IMR-90 (cell line): ENCODE results near the gene STK33. TPM values are rescaled to one million over a fixed set of nuclear protein-coding genes. Genes with fewer than 3 reads are reported as not detected.

Experiments used
- ATAC-seq: fragments of 200-7000 bp; cut with Tn5 transposase; 2 replicates; pipeline ENCODE4 v1.9.1; 2020; ENCODE audit warnings: low read depth, mild to moderate bottlenecking, moderate library complexity
- BruUV-seq: library from RNA; stranded (reverse); fragments of 400-500 nt; replicated peaks from 2 replicates; lab custom pipeline; 2021; lab: Mats Ljungman, UMichigan
- CTCF ChIA-PET: fragments of 300-600 bp; formaldehyde crosslinking; extraction: SDS; loops from one replicate; lab custom pipeline; 2021; ENCODE audit warnings: antibody characterized with exemption; lab: Yijun Ruan, JAX
- POLR2A ChIA-PET: fragments of 300-600 bp; sonication (Branson Sonifier 250); formaldehyde crosslinking; loops from one replicate; lab custom pipeline; 2022; ENCODE audit warnings: antibody characterized with exemption; ENCODE audit not compliant: unreplicated experiment; lab: Charles Lee
- DNase-seq: peaks from one replicate; pipeline ENCODE4 v3.0.0; 2013
- H2AFZ ChIP-seq: replicated peaks from 2 replicates; pipeline ENCODE3; 2013; ENCODE audit warnings: low read length, mild to moderate bottlenecking; ENCODE audit not compliant: poor library complexity
- H2AK5ac ChIP-seq: 2 replicates; pipeline ENCODE4 v1.6.1; 2013; ENCODE audit warnings: low read depth, low read length, inconsistent platforms
- H2AK9ac ChIP-seq: replicated peaks from 2 replicates; pipeline ENCODE3; 2013; ENCODE audit warnings: mild to moderate bottlenecking, low read depth, low read length, moderate library complexity; ENCODE audit not compliant: poor library complexity
- H2BK120ac ChIP-seq: 2 replicates; pipeline ENCODE4 v1.6.1; 2013; ENCODE audit warnings: low read depth, low read length, inconsistent platforms
- H2BK15ac ChIP-seq: 3 replicates; pipeline ENCODE4 v1.6.1; 2013; ENCODE audit warnings: low read depth, low read length, inconsistent platforms
- H2BK20ac ChIP-seq: 2 replicates; pipeline ENCODE4 v1.6.1; 2013; ENCODE audit warnings: low read depth, mild to moderate bottlenecking, inconsistent platforms, low read length, moderate library complexity
- H2BK5ac ChIP-seq: 2 replicates; pipeline ENCODE4 v1.6.1; 2013; ENCODE audit warnings: mild to moderate bottlenecking, low read depth, low read length, inconsistent platforms; ENCODE audit not compliant: poor library complexity, severe bottlenecking
- H3K14ac ChIP-seq: replicated peaks from 2 replicates; pipeline ENCODE4 v1.6.1; 2013; ENCODE audit warnings: low read depth, low read length, inconsistent platforms
- H3K18ac ChIP-seq: 2 replicates; pipeline ENCODE4 v1.6.1; 2013; ENCODE audit warnings: low read depth, low read length, control low read depth
- H3K23ac ChIP-seq: 2 replicates; pipeline ENCODE4 v1.6.1; 2013; ENCODE audit warnings: low read depth, low read length, inconsistent platforms
- H3K27ac ChIP-seq: 2 replicates; pipeline ENCODE4 v1.5.1; 2013; ENCODE audit warnings: mild to moderate bottlenecking, control low read depth, low read length; ENCODE audit not compliant: insufficient read depth
- H3K27me3 ChIP-seq: 2 replicates; pipeline ENCODE4 v1.6.1; 2013; ENCODE audit warnings: low read length; ENCODE audit not compliant: control insufficient read depth, insufficient read depth
- H3K36me3 ChIP-seq: 2 replicates; pipeline ENCODE4 v1.6.1; 2013; ENCODE audit warnings: low read length, mixed read lengths; ENCODE audit not compliant: control insufficient read depth, insufficient read depth
- H3K4ac ChIP-seq: 2 replicates; pipeline ENCODE4 v1.6.1; 2013; ENCODE audit warnings: low read depth, low read length, inconsistent platforms
- H3K4me1 ChIP-seq: 2 replicates; pipeline ENCODE4 v1.6.1; 2013; ENCODE audit warnings: low read length, mixed read lengths; ENCODE audit not compliant: control insufficient read depth, insufficient read depth
- H3K4me2 ChIP-seq: 2 replicates; pipeline ENCODE4 v1.6.1; 2013; ENCODE audit warnings: low read depth, mild to moderate bottlenecking, control low read depth, low read length, moderate library complexity
- H3K4me3 ChIP-seq: 2 replicates; pipeline ENCODE4 v1.5.1; 2013; ENCODE audit warnings: low read depth, mild to moderate bottlenecking, control low read depth, low read length, moderate library complexity; ENCODE audit not compliant: insufficient read depth
- H3K56ac ChIP-seq: 2 replicates; pipeline ENCODE4 v1.6.1; 2013; ENCODE audit warnings: low read length, inconsistent platforms; ENCODE audit not compliant: insufficient read depth; ENCODE audit errors: extremely low read depth
- H3K79me1 ChIP-seq, 2 experiments: 2 replicates each; pipeline ENCODE4 v1.6.1; 2013; ENCODE audit warnings: low read length in 2 of 2, inconsistent platforms in 1 of 2, low read depth in 1 of 2
- H3K9ac ChIP-seq: 2 replicates; pipeline ENCODE4 v1.6.1; 2013; ENCODE audit warnings: low read depth, low read length, control low read depth
- H3K9me1 ChIP-seq: 2 replicates; pipeline ENCODE4 v1.6.1; 2013; ENCODE audit warnings: low read length, inconsistent platforms; ENCODE audit not compliant: insufficient read depth
- H3K9me3 ChIP-seq: 2 replicates; pipeline ENCODE4 v1.6.1; 2013; ENCODE audit warnings: low read length; ENCODE audit not compliant: control insufficient read depth, insufficient read depth
- H4K20me1 ChIP-seq: 2 replicates; pipeline ENCODE4 v1.6.1; 2013; ENCODE audit warnings: low read length, inconsistent platforms; ENCODE audit not compliant: insufficient read depth
- H4K5ac ChIP-seq: 2 replicates; pipeline ENCODE4 v1.6.1; 2013; ENCODE audit warnings: mild to moderate bottlenecking, low read depth, low read length, control low read depth
- H4K8ac ChIP-seq, 2 experiments: 2 replicates each; pipeline ENCODE4 v1.6.1; 2013; ENCODE audit warnings: low read depth in 2 of 2, low read length in 2 of 2, control low read depth in 1 of 2, inconsistent platforms in 1 of 2
- H4K91ac ChIP-seq: 2 replicates; pipeline ENCODE4 v1.6.1; 2013; ENCODE audit warnings: low read depth, low read length, inconsistent platforms; ENCODE audit not compliant: insufficient read depth
- BHLHE40 ChIP-seq: fragments of 150-350 bp; IDR thresholded peaks from 2 replicates; pipeline ENCODE4 v1.6.1; 2016; ENCODE audit warnings: mild to moderate bottlenecking, low read depth, low read length
- MAZ ChIP-seq: IDR thresholded peaks from 2 replicates; pipeline ENCODE4 v1.6.1; 2012; ENCODE audit warnings: low read depth, mild to moderate bottlenecking, low read length, improper control_type of control experiment, moderate library complexity, borderline replicate concordance
- MXI1 ChIP-seq: IDR thresholded peaks from 2 replicates; pipeline ENCODE4 v1.6.1; 2012; ENCODE audit warnings: low read depth, mild to moderate bottlenecking, low read length, moderate library complexity, borderline replicate concordance
- WGBS, 2 experiments: methylation state at CpG; one replicate each; pipeline versions ENCODE4 v1.1.5 to v1.1.7; 2013; ENCODE audit warnings: missing lambda C conversion rate in 2 of 2; ENCODE audit not compliant: insufficient read length in 1 of 2; ENCODE audit errors: extremely low coverage in 2 of 2; 5-methylcytosine and 5-hydroxymethylcytosine counted together
- dilution Hi-C: fragments of 300-500 bp; cut with HindIII; formaldehyde crosslinking; loops from one replicate; pipeline ENCODE4 v1.14.3; 2018; ENCODE audit warnings: low sequenced_read_pairs; ENCODE audit not compliant: unreplicated experiment
- in situ Hi-C: fragments of 300-500 bp; cut with MboI; formaldehyde crosslinking; loops from 3 replicates; pipeline ENCODE4 v1.14.3; 2019; ENCODE audit warnings: low sequenced_read_pairs, inconsistent platforms, mixed read lengths
- intact Hi-C: fragments of 100-400 bp; cut with micrococcal nuclease; formaldehyde crosslinking; loops from 2 replicates; pipeline ENCODE4 v1.10.0; 2022
- polyA plus RNA-seq, 3 experiments: library from polyadenylated mRNA; depleted of rRNA; stranded (reverse); fragments of >200 nt; gene quantifications; 2 replicates each; pipeline ENCODE4 v1.2.3, GENCODE V29; 2012; ENCODE audit warnings: low replicate concordance in 1 of 3
- total RNA-seq: library from RNA; depleted of rRNA; stranded (reverse); fragments of >200 nt; gene quantifications from 2 replicates; pipeline ENCODE4 v1.2.3, GENCODE V29; 2012

The STK33 gene
- total and polyA plus RNA-seq, 2 of the 4 experiments (the other 2 are of a cell fraction): 2.3 to 2.6 TPM

DNA sequence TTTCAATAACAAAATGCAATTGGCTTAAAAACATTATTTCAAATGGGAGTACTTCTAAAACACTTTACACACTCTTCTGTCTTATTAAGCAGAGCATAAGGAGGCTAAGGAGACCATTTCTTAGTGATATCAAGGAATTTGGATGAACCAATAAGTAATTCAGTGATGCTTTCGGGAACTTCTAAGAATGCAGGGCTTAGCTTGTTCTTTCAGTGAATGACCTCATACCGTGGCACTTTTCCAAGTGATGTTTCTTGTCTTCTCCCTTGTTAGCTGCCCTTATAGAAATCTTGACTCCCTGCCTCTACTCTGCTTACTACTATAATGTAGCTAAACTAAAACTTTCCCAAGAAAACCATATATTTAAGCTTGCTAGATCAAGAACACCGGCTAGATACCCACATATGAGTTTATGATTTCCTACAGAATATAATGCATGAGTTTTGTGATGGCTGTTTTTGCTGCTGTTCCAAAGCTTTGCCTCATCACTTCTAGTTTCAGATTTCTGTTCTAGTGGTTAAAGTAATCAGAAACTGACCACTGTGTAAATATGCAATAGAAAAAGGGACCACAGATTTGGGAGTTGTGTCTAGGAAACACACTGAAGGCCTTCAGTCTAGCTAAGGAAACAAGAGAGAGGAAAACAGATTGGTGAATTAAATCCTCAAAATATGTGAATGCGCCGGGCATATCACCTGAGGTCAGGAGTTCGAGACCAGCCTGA, 37.5 kb upstream of the STK33 start:
- H3K79me1 ChIP-seq: no peaks in the 10 kb centered on the region
- H2AK9ac ChIP-seq: no peak overlapping the region
- H3K4me1 ChIP-seq: peaks cover 1% of the 10 kb centered on the region; the same call in 1 of the 2 replicates
- no TSS peak for BruUV-seq
- H2BK5ac ChIP-seq: peak overlapping the region; percentile 2
- dilution Hi-C loops: no loop called here
- H2AFZ ChIP-seq: no peak overlapping the region
- H2BK15ac ChIP-seq: no peak overlapping the region
- H3K14ac ChIP-seq: no peak overlapping the region
- no peak overlapping the region for H4K5ac ChIP-seq
- TF ChIP-seq MAZ: no peak
- no peak for TF ChIP-seq BHLHE40
- TF ChIP-seq MXI1: no peak
- H4K91ac ChIP-seq: no peak overlapping the region
- in situ Hi-C loops: no loop called here
- H3K27ac ChIP-seq: peak overlapping the region; percentile 62; the same call in 1 of the 2 replicates
- no peaks in the 10 kb centered on the region for H3K9me1 ChIP-seq
- H4K8ac ChIP-seq: no peak overlapping the region
- no peak overlapping the region for H3K4me3 ChIP-seq
- no peak overlapping the region for H3K18ac ChIP-seq
- H3K56ac ChIP-seq: no peak overlapping the region
- no peak overlapping the region for H2BK120ac ChIP-seq
- no peak overlapping the region for H3K4ac ChIP-seq
- POLR2A ChIA-PET: interaction anchor here (0.5 to 1.2 kb wide), 2 partner anchors 51 to 87 kb away, joined by 3 read pairs; partner anchors contain the start of genes RPL27A and TRIM66
- no peaks in the 10 kb centered on the region; the same call in 1 of the 2 replicates for H3K9me3 ChIP-seq
- CTCF ChIA-PET: interaction anchor here (0.6 to 1.5 kb wide), 4 partner anchors 21 to 1353 kb away, joined by 3 to 6 read pairs (median 4); no protein-coding TSS in a partner anchor
- peak; percentile 93 for DNase-seq
- H3K4me2 ChIP-seq: peak overlapping the region; percentile 31; the same call in 1 of the 2 replicates
- H3K23ac ChIP-seq: no peak overlapping the region
- H3K9ac ChIP-seq: no peak overlapping the region
- H2AK5ac ChIP-seq: no peak overlapping the region
- no peaks in the 10 kb centered on the region for H3K27me3 ChIP-seq
- WGBS, 2 experiments: no CpG with 5 or more reads among the region's 6 CpGs
- no peaks in the 10 kb centered on the region for H4K20me1 ChIP-seq
- no peak overlapping the region for H2BK20ac ChIP-seq
- ATAC-seq: peak; percentile 86
- peaks cover 17% of the 10 kb centered on the region for H3K36me3 ChIP-seq
- intact Hi-C loops: loop anchor here (1.0 kb wide), 1 partner anchor 51 kb away; the partner anchor contains the start of genes RPL27A and TRIM66
